GM18517 (cell line): ENCODE data around the gene MYH10.
"Not testable (repeated sequence)": the region's sequence is repeated elsewhere in the genome, so short reads cannot be mapped to it uniquely, and the experiment has no call there.

ENCODE experiments used
- ATAC-seq: cut with Tn5 transposase; IDR thresholded peaks from one replicate; pipeline ENCODE4 v1.9.1; 2021; ENCODE audit warnings: mild to moderate bottlenecking, moderate library complexity; ENCODE audit not compliant: unreplicated experiment

The MYH10 gene

GRCh38 chr17:8630227-8630801 is at the start of gene MYH10:
MYH10 (minus strand) TSS chr17:8630725; CDS start chr17:8623246, 7,479 bp downstream.
- ATAC-seq = no peak

GRCh38 chr17:8679126-8679525 is 48.6 kb upstream of the MYH10 start:
- ATAC-seq = no peak

DNA sequence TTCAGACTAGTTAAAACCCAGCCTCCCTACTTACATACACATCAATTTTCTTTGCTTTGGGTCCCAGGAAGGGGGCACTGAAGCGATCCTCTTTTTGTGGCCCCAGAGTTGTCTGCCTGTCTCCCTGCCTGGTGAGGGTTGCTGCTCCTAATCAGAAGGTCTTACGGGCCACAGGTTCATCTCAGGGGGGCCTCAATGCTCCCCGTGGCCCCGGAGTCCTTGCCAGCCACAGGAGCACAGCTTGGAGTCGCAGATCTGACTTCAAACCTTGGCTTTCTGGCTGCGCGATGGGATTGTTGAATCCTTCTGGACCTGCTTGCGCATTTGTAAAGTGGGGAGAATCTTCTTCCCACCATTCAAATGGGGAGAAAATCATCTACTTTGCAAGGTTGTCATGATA is 44.8 kb upstream of the MYH10 start:
- no peak for ATAC-seq

DNA sequence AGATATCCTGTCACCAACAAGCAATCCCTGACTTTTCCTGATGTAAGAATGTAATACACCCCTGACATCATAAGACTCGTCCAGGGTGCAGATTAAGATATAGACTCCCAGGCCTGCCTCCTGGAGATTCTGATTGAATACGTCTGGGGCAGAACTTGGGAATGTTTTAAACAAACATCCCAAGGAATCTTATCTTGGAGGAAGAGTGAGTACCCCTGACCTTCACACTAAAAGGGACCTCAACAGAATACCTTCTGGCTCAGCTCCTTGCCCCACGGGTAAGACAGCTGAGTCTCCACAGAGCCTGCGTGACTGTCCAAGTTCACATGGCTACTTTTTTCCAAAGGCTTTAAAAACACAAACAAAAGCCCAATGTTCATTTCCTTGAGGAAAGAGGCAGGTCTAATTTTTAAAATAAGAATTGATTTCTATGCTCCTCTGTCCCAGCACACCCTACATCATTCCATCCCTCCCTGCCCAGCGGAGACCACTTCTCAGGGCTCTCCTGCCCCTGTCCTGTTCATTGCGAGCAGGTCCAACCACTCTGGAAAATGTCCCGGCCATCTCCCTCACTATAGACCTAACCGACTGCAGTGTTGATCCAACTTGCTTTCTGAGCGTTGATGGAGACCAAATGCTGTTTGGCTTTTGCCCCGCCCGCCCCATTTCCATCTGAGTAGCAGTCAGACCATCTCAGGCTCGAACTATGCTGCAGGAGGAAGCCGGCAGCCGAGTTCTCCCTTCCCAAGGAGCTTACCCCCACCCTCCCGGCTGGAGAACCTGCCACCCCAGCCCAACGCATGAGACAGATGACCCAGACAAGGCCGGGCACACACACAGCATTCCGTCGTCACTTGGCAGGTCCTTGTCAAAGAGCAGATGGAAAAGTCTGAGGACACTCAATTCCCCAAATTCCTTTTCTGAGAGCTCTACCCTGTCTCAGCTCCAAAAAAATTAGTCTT is 44.1 kb upstream of the MYH10 start:
- ATAC-seq = no peak

DNA sequence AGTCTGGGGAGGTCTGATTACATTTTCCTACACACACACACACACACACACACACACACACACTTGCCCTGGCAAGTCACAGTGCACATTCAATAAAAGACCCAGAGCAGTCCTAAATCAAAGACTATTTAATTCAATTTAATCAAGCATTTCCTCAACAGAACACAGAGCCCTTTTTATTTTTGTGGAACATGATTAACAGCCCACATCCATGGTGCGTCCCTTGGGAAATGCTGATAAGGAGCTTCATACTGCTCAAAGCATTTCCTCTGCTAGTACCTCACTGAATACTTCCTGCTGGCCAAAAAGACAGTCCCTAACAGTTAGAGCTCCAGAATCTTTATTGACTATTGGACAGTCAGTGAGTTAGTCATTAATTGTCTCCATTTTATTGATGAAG is 43.1 kb upstream of the MYH10 start:
- ATAC-seq = no peak

- ATAC-seq = no peak
Measured at GRCh38 chr17:8672326-8672725, 41.8 kb upstream of the MYH10 start.

DNA sequence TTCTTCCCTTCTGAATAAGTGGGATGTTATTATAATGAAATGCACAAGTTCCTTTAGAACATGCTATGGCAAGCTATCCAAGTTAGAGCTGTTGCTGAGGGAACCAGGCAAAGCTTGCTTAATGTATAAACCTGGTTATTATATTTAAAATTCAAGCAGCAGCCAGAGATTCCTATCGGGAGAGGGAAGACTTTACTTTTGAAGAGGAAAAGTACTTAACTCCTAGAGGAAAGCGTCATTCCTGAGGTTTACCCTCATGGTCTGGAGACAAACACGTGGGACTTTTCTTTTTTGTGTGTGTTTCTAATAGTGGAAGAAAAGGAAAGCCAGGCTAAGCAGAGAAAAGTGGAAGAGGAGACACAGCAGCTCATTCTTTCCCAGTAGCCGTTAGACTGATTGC is 39.9 kb upstream of the MYH10 start:
- no peak for ATAC-seq

GRCh38 chr17:8668176-8668740 is 37.7 kb upstream of the MYH10 start:
- no peak for ATAC-seq

DNA sequence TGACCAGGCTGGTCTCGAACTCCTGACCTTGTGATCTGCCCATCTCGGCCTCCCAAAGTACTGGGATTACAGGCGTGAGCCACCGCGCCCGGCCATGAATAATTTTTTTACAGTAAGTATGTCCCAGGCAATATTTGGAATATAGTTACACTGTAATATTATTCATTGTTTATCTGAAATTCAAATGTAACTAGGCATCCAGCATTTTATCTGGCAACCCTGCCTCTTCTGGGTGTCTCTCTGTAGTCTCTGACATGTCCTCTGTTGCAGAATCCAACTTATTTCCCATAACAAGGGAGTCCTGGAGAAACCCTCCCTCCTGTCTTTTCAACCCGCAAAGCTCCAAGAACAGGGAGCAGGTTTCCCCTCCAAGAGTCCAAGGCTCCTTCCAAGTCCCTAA is 36.9 kb upstream of the MYH10 start:
- no peak for ATAC-seq

GRCh38 chr17:8665684-8666083 is 35.2 kb upstream of the MYH10 start:
- ATAC-seq = no peak

DNA sequence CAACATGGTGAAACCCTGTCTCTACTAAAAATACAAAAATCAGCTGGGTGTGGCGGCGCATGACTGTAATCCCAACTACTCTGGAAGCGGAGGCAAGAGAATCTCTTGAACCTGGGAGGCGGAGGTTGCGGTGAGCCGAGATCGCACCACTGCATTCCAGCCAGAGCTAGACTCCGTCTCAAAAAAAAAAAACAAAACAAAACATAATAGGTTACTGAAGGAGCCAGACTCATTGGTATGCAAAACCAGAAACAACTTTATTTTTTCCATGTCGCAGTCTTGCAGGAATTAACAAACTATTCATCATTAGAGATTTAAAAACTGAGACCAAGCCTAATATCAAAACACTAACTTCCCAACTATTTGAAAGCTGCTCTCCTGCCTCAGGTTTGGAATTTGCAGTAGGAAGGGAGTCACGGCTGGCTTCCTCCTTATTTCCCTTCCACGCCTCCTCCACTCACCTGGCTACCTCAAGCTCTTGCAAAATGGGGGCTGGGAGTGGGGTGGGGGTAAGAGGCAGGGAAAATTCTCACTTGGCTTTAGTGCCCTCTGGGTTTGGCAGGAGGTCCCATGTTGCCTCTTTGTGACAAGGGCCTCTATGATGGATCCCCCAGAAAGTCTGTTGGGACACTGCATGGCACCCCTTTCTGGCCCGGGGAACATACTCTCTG is 34.1 kb upstream of the MYH10 start:
- no peak for ATAC-seq

- ATAC-seq = no peak
Measured at GRCh38 chr17:8662973-8663372, 32.4 kb upstream of the MYH10 start.

GRCh38 chr17:8662076-8662831 is 31.7 kb upstream of the MYH10 start:
- no peak for ATAC-seq

GRCh38 chr17:8660709-8661108 is 30.2 kb upstream of the MYH10 start:
- not testable (repeated sequence) for ATAC-seq

DNA sequence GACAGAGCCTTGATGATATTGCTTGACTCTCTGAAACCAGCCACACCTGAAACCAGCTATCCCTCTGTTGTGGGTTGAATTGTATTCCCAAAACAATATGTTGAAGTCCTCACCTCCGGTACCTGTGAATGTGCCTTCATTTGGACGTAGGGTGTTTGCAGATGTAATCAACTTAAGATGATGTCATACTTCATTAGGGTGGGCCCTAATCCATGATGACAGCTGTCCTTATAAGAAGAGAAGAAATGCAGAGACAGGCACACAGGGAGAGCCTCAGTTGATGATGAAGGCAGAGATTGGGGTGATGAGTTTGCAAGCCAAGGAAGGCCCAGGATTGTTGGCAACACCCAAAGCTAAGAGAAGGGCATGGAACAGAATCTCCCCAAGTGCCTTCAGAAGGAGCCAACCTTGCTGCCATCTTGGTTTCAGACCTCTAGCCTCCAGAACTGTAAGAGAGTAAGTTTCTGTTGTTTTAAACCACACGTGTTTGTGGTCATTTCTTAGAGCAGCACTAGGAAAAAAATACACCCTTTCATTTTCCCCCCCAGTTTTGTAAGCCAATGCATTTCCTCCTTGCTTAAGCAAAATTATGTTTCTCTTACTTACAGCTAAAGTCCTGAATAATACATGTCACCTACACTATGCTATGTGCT is 29.4 kb upstream of the MYH10 start:
- ATAC-seq = no peak

GRCh38 chr17:8658810-8659209 is 28.3 kb upstream of the MYH10 start:
- no peak for ATAC-seq

DNA sequence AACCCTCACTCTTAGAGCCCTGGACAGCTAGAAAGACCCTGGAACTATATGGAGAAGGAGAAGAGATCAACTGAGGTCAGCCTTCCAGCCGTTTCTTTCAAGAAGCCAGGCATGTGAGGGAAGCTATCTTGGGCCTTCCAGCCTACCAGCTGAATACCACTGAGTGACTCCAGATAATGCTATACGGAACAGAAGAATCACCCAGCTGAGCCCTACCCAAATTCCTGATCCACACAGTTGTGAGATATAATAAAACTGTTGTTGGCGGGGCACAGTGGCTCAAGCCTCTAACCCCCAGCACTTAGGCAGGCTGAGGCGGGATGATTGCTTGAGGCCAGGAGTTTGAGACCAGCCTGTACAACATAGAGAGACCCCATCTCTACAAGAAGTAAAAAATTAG is 26.2 kb upstream of the MYH10 start:
- ATAC-seq = no peak

- ATAC-seq = no peak
Measured at GRCh38 chr17:8654822-8655221, 24.3 kb upstream of the MYH10 start.

- ATAC-seq = no peak
Measured at GRCh38 chr17:8651013-8651412, 20.5 kb upstream of the MYH10 start.

GRCh38 chr17:8650119-8650499 is 19.6 kb upstream of the MYH10 start:
- ATAC-seq = no peak
